GM21717 (cell line): ENCODE measurements around the gene ATG10.
"Not testable (repeated sequence)": the region's sequence is repeated elsewhere in the genome, so short reads cannot be mapped to it uniquely, and the experiment has no call there.

Experiments
- ATAC-seq: cut with Tn5 transposase; IDR thresholded peaks from one replicate; pipeline ENCODE4 v1.9.1; 2021; ENCODE audit warnings: mild to moderate bottlenecking, moderate library complexity; ENCODE audit not compliant: unreplicated experiment

The ATG10 gene

GRCh38 chr5:82211855-82212572 lies 240.2 kb downstream of the ATG10 start:
- ATAC-seq = no peak

GRCh38 chr5:82217917-82218316 lies 246.1 kb downstream of the ATG10 start:
- ATAC-seq = no peak

GRCh38 chr5:82218374-82219156 lies 246.7 kb downstream of the ATG10 start:
- no peak for ATAC-seq

GRCh38 chr5:82221020-82221419 lies 249.2 kb downstream of the ATG10 start:
- ATAC-seq = no peak

GRCh38 chr5:82222597-82223574 lies 251.1 kb downstream of the ATG10 start:
- ATAC-seq = no peak

- peak; percentile 88 for ATAC-seq
Observed at GRCh38 chr5:82225525-82226172, 253.8 kb downstream of the ATG10 start.

GRCh38 chr5:82234885-82235284 lies 263.1 kb downstream of the ATG10 start:
- no peak for ATAC-seq

GRCh38 chr5:82244151-82244550 lies 272.3 kb downstream of the ATG10 start:
- no peak for ATAC-seq

GRCh38 chr5:82244854-82245635 lies 273.2 kb downstream of the ATG10 start:
- ATAC-seq = no peak

- ATAC-seq = no peak
Observed at GRCh38 chr5:82246960-82247574, 275.2 kb downstream of the ATG10 start.

GRCh38 chr5:82252744-82253143 lies 280.9 kb downstream of the ATG10 start:
- no peak for ATAC-seq

- ATAC-seq = no peak
Observed at GRCh38 chr5:82255844-82256243, 284.0 kb downstream of the ATG10 start.

GRCh38 chr5:82257247-82257646 lies 285.4 kb downstream of the ATG10 start:
- ATAC-seq = no peak

GRCh38 chr5:82257729-82258128 lies 285.9 kb downstream of the ATG10 start:
- no peak for ATAC-seq

GRCh38 chr5:82259172-82259800 lies 287.5 kb downstream of the ATG10 start:
- no peak for ATAC-seq

- ATAC-seq = no peak
Observed at GRCh38 chr5:82265047-82265446, 293.2 kb downstream of the ATG10 start.

GRCh38 chr5:82267297-82267933 lies 295.6 kb downstream of the ATG10 start:
- ATAC-seq = not testable (repeated sequence)

- not testable (repeated sequence) for ATAC-seq
Observed at GRCh38 chr5:82269363-82269762, 297.5 kb downstream of the ATG10 start.
